GM18505 (cell line): ENCODE data around the gene GXYLT1.
"Not testable (repeated sequence)": the region's sequence is repeated elsewhere in the genome, so short reads cannot be mapped to it uniquely, and the experiment has no call there.

Source experiments
- ATAC-seq: cut with Tn5 transposase; IDR thresholded peaks from one replicate; pipeline ENCODE4 v1.9.1; 2021; ENCODE audit not compliant: unreplicated experiment
- POLR2A ChIP-seq: IDR thresholded peaks from 4 replicates; pipeline ENCODE4 v1.6.1; 2011; ENCODE audit warnings: borderline replicate concordance; ENCODE audit not compliant: insufficient read depth, insufficient read length; ENCODE audit errors: extremely low read depth

GXYLT1 gene

GRCh38 chr12:42144408-42145196 lies at the start of gene GXYLT1:
GXYLT1 (minus strand) TSS chr12:42144874; CDS start chr12:42144646, 228 bp downstream.
- peak; percentile 95 for ATAC-seq
- TF ChIP-seq POLR2A, result peak; percentile 80

GRCh38 chr12:42192686-42193085 lies 48.0 kb upstream of the GXYLT1 start:
- ATAC-seq, result no peak
- TF ChIP-seq POLR2A, result no peak

GRCh38 chr12:42192258-42192657 lies 47.6 kb upstream of the GXYLT1 start:
- no peak for ATAC-seq
- TF ChIP-seq POLR2A, result no peak

GRCh38 chr12:42190376-42190775 lies 45.7 kb upstream of the GXYLT1 start:
- no peak for ATAC-seq

GRCh38 chr12:42188275-42188674 lies 43.6 kb upstream of the GXYLT1 start:
- ATAC-seq, result not testable (repeated sequence)

More at GRCh38 chr12:42190376-42190775, 45.7 kb upstream of the GXYLT1 start:
- no peak for TF ChIP-seq POLR2A

GRCh38 chr12:42187799-42188198 lies 43.1 kb upstream of the GXYLT1 start:
- ATAC-seq, result no peak
- TF ChIP-seq POLR2A, result no peak

DNA sequence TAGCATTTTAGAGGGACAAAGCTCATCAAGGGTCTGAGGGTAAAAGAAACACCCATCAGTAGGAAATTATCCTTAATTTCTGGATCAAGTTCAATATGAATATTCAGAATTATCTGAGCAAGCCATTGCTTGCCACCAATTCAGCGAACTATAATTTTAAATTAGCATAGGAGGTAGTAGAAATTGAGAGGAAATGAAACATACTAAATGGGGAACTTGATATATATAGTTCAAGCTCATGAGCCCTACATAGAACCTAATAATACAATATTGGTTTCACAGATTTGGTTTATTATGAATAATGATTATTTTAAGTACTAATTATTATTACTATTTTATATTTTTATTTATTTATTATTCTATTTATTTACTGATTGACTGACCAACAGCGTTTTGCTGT lies 42.1 kb upstream of the GXYLT1 start:
- peak; percentile 66 for ATAC-seq
- no peak for TF ChIP-seq POLR2A

- no peak for ATAC-seq
- no peak for TF ChIP-seq POLR2A
These were observed 37.7 kb upstream of the GXYLT1 start for GRCh38 chr12:42182394-42182793.

DNA sequence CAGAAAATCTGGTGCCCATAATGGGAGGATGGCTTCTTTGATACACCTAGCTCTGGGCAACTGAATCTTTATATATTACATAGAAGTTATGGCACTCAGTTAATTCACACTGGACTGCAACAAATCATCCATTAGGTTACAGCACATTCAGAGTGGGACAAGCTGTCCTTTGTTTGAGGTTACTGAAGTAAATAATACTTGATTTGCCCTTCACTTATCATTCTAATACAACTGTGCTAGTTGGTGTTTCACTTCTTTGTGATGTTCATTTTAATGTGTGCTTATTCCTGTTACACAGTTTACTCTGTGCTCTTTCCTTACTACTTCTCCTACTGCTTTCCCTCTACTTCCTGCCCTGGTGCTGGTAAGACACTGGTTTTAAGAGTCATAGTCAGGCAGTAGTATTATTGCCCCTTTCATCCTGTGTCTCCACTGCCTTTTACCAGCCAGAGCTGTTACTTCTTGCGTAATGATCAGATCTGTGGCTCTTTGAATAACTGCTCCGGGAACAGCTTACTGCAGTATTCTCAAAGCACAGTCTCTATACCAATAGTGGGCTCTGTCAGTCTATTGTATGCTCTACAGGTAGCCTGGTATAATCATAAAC lies 36.4 kb upstream of the GXYLT1 start:
- ATAC-seq, result no peak
- no peak for TF ChIP-seq POLR2A

DNA sequence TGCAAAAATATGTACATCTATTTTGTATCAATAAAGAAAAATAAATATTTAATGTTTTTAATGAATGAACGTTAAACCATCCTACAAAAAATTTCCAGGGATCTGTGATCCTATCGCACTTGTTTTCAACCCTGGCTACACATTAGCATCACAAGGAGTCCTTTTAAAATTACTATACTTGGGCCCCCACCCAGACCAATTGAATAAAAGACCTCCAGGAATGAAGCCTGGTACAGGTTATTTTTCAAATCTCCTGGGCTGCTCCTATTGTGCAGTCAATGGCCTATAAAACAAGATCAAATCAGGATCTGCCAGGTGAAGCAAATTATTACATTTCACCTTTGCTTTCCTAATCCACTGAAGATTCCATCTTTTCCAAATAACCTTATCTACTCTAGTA lies 33.4 kb upstream of the GXYLT1 start:
- no peak for TF ChIP-seq POLR2A
- no peak for ATAC-seq

DNA sequence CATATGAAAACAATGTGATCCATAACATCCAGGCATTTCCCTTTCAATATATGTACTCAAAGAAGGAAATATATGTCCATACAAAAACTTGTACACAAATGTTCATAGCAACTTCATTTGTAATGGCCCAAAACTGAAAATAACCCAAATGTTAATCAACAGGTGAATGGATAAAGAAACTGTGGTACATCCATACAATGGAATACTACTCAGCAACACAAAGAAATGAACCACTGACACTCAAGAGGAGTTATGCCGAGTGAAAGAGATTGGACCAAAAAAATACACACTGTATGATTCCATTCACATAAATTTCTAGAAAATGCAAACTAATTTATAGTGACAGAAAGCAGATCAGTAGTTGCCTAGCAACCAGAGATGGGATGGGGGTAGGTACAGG lies 30.3 kb upstream of the GXYLT1 start:
- TF ChIP-seq POLR2A, result no peak
- no peak for ATAC-seq

- no peak for ATAC-seq
- TF ChIP-seq POLR2A, result no peak
These were observed 29.4 kb upstream of the GXYLT1 start for GRCh38 chr12:42173961-42174521.

- no peak for TF ChIP-seq POLR2A
- ATAC-seq, result no peak
These were observed 28.0 kb upstream of the GXYLT1 start for GRCh38 chr12:42172441-42173210.
